ENCODE data around the gene SLC3A2. TPM values are rescaled to one million over a fixed set of nuclear protein-coding genes. Genes with fewer than 3 reads are reported as not detected.
A peak's percentile ranks its signal among the peaks of the same experiment; 100 is the strongest.

The SLC3A2 gene
- total and polyA plus RNA-seq, 2 of the 13 experiments (the other 11 are each of a cell fraction or from before 2014, with no cell fraction given), result 213 to 226 TPM

GRCh38 chr11:62860835-62861563 is 19.7 kb upstream of the SLC3A2 start (continued):
- TF ChIP-seq ZNF574 (CRISPR knock-in tag; IDR thresholded peaks at IDR 0.05) (peak; percentile 5; the same call in 1 of the 2 replicates), SCMH1 (CRISPR knock-in tag; IDR thresholded peaks at IDR 0.05; ENCODE audit: borderline replicate concordance) (no peak), MIXL1 (CRISPR knock-in tag; IDR thresholded peaks at IDR 0.05) (0 out of 2 replicates have a peak, but pooled peaks have one; percentile 27), TP53 (CRISPR knock-in tag; conservative IDR thresholded peaks at IDR 0.05) (no peak), ZNF547 (CRISPR knock-in tag; IDR thresholded peaks at IDR 0.05) (no peak), HDAC2 (CRISPR knock-in tag; IDR thresholded peaks at IDR 0.05) (0 out of 2 replicates have a peak, but pooled peaks have one; percentile 9), PATZ1 (CRISPR knock-in tag; IDR thresholded peaks at IDR 0.05) (peak; percentile 50; the same call in 1 of the 2 replicates), ZNF274 (CRISPR knock-in tag; IDR thresholded peaks at IDR 0.05) (no peak), RARA (CRISPR knock-in tag; IDR thresholded peaks at IDR 0.05) (0 out of 2 replicates have a peak, but pooled peaks have one; percentile 10), MED1 (CRISPR knock-in tag; IDR thresholded peaks at IDR 0.05) (0 out of 2 replicates have a peak, but pooled peaks have one; percentile 32), FOXA1 (IDR thresholded peaks at IDR 0.05) (no peak), FOXA1 (CRISPR knock-in tag; IDR thresholded peaks at IDR 0.05) (0 out of 2 replicates have a peak, but pooled peaks have one; percentile 49), HNF1B (CRISPR knock-in tag; IDR thresholded peaks at IDR 0.05) (peak; percentile 5; the same call in 1 of the 2 replicates), FOXA3 (CRISPR knock-in tag; IDR thresholded peaks at IDR 0.05) (peak; percentile 21; the same call in 1 of the 2 replicates), ZBTB38 (CRISPR knock-in tag; IDR thresholded peaks at IDR 0.05) (no peak), ZNF782 (CRISPR knock-in tag; IDR thresholded peaks at IDR 0.05; ENCODE audit: borderline replicate concordance) (no peak), PHF21A (CRISPR knock-in tag; IDR thresholded peaks at IDR 0.05) (no peak), KDM4B (CRISPR knock-in tag; IDR thresholded peaks at IDR 0.05) (no peak), CEBPG (CRISPR knock-in tag; IDR thresholded peaks at IDR 0.05) (peak; percentile 38; the same call in 1 of the 2 replicates), ZNF263 (CRISPR knock-in tag; IDR thresholded peaks at IDR 0.05) (peak; percentile 29; the same call in 1 of the 2 replicates), TFDP2 (CRISPR knock-in tag; IDR thresholded peaks at IDR 0.05) (peak; percentile 12; the same call in 1 of the 2 replicates), ZKSCAN8 (CRISPR knock-in tag; IDR thresholded peaks at IDR 0.05; ENCODE audit: borderline replicate concordance) (no peak)
